Activated T-cell treated with anti-CD3 and anti-CD28 coated beads for 4 hours (primary cell): ENCODE results near the gene DHRS2.
"Not testable (repeated sequence)": the region's sequence is repeated elsewhere in the genome, so short reads cannot be mapped to it uniquely, and the experiment has no call there.

Source experiments
- DNase-seq: peaks from one replicate; pipeline ENCODE4 v3.0.0-alpha.2; 2020

Gene DHRS2

GRCh38 chr14:23650506-23650905 lies 14.3 kb downstream of the DHRS2 start:
- DNase-seq, result no peak

- DNase-seq, result no peak
Observed at GRCh38 chr14:23653051-23653450, 16.9 kb downstream of the DHRS2 start.

DNA sequence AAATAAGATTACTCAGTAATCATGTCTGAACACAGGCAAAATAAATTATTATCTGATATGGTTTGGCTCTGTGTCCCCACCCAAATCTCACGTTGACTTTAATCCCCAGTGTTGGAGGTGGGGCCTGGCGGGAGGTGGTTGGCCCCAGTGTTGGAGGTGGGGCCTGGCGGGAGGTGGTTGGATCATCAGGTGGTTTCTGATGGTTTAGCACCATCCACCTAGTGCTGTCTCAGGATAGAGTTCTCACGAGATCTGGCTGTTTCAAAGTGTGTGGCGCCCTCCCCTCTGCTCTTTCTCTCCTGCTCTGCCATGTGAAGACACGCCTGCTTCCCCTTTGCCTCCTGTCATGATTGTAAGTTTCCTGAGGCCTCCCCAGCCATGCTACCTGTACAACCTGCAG lies 18.1 kb downstream of the DHRS2 start:
- no peak for DNase-seq

DNA sequence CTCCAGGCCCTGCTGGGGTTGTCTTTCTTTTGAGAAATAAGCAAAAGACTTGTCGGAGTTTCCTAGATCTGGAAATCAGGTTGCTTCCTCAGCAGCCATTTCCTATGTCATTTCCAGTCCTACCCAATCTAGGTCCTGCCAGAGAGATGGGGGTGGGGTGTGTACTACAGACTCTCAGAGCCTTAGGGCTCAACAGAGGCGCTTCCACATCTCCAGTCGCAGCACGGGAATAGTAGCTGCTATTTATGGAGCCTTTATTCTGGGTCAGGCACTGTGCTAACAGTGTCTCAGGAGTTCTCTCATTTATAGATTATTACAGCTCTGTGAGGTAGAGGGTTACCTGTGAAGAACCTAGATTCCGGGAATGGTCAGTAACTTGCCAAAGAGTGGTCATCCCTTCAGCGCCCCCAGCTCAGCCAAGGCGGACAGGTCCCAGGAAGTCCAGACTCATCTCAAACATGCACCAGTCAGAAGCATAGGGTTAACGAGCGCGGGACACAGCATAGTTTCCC lies 21.9 kb downstream of the DHRS2 start:
- DNase-seq, result no peak

GRCh38 chr14:23660290-23661226 lies 24.4 kb downstream of the DHRS2 start:
- no peak for DNase-seq

DNA sequence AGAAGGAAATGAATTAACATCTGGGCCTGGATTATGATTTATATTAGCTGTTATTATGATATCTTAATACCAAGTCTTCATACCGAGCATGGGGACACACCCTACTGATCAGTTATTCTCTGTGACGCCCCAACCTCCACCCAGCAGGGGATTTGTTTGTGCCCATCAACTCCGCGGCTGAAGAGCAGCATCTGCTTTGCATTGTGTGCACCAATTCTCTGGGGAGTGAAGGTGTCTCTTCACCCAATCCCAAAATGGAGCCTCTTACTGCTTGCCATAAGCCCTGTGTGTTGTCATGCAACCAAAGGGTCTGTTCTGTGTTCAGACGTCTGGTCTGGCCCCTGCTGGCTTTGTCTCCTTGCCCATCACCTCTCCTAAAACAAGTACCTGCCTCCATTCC lies 25.4 kb downstream of the DHRS2 start:
- DNase-seq, result no peak

GRCh38 chr14:23663127-23663526 lies 27.0 kb downstream of the DHRS2 start:
- no peak for DNase-seq

DNA sequence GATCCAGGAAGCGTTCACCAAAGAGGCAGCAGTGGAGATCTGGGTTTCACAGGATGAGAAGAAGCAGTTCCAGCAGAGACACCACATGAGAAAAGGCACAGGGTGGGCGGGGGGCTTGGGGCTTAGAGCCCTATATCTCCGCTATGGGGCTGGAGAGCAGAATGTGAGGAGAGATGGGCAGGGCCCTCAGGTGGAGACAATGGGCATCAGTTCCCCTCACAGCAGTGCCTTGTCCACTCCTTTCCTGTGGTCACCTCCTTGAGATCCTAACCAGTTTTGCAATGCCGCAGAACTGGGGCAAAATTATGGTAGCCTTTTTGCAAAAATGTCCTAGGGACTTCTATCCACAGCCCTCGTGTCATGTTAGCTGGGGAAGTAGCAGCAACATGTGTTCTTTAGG lies 27.5 kb downstream of the DHRS2 start:
- DNase-seq, result no peak

- DNase-seq, result no peak
Observed at GRCh38 chr14:23664207-23664885, 28.2 kb downstream of the DHRS2 start.

DNA sequence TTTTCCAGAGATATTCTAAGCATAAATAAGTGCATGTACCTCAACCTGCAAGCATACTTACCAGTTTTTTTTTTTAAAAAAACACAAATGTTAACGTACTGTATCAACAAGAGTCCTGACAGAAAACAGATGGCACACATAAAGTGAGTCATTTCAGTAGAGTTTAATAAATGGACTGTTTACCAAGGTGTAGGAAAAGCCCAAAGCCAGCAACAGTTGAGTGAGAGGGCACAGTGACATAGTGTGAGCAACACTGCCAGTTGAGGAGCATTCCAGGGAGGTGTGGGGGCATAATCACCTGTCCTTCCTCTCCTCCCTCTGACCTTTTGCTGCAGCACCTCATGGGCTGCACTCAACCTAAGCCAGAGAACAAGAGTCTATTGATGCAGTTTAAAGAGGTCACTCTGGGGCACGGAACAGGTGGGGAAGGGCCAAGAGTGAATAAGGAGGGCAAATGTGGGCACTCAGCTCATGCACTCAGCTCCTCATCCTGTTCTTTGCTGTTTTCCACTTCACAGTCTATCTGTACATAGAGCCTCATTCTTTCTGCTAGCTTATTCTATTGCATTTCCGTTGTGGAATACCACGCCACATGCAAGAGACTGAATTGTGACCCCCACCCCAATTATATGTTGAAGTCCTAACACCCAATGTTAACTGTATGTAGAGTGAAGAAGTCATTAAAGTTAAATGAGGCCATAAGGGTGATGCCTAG lies 29.3 kb downstream of the DHRS2 start:
- no peak for DNase-seq

DNA sequence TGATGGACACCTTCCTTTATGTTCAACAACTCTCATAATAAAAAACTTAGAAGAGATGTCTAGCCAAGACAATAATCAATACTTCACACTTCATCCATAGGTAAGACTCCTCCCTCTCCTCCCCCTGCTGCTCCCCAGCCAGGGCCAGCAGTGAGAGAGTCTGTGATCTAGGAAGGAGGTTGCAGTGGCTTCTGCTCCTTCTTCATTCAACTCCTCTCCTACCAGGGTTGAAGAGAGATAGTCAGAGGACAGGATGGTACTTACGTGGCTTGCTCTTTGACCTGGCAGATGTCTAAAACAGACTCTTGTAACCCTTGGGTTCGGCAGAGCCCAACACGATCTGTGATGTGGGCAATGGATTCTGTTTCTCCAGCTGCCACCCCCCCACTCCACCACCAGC lies 31.0 kb downstream of the DHRS2 start:
- DNase-seq, result no peak

DNA sequence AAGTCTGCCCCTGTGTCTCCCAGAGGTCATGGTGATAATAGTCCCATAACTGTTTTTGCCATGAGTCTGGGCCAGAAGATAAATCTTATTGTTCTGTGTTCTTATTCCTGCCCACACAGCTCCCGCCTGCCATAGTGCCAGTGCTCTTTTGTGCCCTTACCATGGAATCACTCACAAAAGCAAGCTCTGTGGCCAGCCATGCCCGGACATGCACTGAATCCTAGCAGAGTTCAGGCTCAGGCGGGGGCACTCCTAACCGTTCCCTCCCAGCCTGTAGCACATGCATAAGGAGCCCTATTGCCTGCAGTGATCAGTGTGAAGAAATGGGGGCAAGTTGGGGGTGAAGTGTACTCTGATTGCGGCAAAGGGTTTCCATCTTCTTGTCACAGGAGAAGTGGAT lies 33.3 kb downstream of the DHRS2 start:
- no peak for DNase-seq

GRCh38 chr14:23670481-23670880 lies 34.3 kb downstream of the DHRS2 start:
- no peak for DNase-seq

- DNase-seq, result no peak
Observed at GRCh38 chr14:23672200-23672599, 36.0 kb downstream of the DHRS2 start.

- DNase-seq, result no peak
Observed at GRCh38 chr14:23675337-23675736, 39.2 kb downstream of the DHRS2 start.

DNA sequence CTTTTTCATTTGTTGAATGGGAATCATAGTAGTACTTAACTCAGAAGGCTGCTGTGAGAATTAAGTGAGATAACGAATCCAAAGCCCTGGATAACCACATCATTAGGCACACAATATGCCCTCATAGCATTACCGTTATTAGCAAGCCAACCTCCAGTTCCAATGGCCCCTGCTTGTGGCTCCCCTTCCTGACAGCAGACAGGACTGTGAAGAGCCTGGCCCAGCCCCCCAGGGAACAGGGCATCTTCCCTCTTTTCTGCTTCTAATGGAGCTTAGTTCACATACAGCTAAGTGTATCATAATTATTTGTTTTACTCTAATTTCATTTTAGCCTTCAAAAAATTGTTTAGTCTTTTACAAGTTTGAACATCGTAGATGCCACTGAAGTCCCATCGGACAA lies 39.7 kb downstream of the DHRS2 start:
- DNase-seq, result no peak

GRCh38 chr14:23681337-23681736 lies 45.2 kb downstream of the DHRS2 start:
- DNase-seq, result no peak

GRCh38 chr14:23689709-23690514 lies 53.7 kb downstream of the DHRS2 start:
- not testable (repeated sequence) for DNase-seq

GRCh38 chr14:23692416-23692815 lies 56.3 kb downstream of the DHRS2 start:
- no peak for DNase-seq

DNA sequence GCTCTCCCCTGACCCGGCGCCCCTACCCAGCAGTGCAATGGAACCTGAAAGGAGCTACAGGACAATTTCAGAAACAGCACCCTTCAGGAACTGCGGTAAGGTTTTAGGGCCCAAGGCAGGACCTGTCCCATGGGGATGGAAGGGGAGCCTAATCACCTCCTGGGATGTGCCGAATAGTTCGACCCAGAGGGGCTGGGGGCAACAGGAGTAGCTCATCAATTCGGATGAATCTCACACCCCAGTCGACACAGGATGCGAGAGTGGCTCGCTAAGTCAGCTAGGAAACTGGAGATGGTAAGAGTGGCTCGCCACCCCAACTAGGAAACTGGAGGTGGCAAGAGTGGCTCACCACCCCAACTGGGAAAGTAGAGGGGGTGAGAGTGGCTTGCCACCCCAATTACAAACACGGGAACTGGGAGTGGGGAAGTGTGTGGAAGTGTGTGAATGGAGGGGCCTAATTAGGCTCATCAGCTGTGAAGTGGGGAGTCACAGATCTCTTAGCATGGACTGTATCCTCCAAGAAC lies 57.1 kb downstream of the DHRS2 start:
- DNase-seq, result no peak

- DNase-seq, result no peak
Observed at GRCh38 chr14:23694085-23694948, 58.2 kb downstream of the DHRS2 start.
